ENCODE measurements around the gene SPON2. TPM values are rescaled to one million over a fixed set of nuclear protein-coding genes. Genes with fewer than 3 reads are reported as not detected.

The SPON2 gene
- total RNA-seq, 1 experiment from 2014 or later: 1.1 TPM

DNA sequence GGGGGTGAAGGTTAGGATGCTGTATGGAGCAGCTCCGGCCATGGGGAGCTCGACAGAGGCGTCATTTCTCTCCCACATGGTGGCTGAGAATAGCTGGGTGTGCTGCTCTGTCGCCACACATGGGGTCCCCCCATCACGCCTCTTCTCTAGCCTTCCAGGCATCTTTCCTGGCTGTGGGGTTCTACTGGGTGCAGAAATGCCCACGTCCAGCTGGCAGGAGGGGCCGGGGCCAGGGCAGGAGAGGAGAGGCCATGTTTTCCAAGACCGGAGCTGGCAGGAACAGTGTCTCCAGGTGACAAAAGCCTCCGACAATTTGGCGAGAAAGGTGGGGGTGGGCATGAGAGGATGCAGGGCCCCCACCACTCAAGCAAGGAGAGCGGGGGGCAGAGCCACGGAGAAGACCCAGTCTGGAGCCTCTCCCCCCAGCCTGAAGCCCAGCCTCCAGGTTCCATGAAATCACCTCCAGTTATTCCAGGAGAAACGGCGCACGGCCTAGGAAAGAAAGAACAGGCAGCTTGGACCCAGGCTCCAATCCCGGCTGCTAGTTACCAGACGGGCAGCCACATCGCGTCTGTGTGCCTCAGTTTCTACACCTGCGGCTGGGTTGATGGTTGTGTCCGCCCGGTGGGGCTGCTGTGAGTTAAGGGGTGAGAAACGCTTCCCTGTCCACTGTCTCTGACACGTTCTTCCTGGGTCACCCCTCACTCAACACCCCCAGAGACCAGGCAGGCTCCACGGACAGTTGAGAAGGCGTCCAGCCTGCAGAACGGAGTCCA lies 27.4 kb upstream of the SPON2 start:
- in situ Hi-C loops (cut with HindIII; ENCODE audit: low pct_unique_long_range_greater_than_20kb, low sequenced_read_pairs): no loop called here
- no peak for DNase-seq (ENCODE audit: low read depth, low spot score)

DNA sequence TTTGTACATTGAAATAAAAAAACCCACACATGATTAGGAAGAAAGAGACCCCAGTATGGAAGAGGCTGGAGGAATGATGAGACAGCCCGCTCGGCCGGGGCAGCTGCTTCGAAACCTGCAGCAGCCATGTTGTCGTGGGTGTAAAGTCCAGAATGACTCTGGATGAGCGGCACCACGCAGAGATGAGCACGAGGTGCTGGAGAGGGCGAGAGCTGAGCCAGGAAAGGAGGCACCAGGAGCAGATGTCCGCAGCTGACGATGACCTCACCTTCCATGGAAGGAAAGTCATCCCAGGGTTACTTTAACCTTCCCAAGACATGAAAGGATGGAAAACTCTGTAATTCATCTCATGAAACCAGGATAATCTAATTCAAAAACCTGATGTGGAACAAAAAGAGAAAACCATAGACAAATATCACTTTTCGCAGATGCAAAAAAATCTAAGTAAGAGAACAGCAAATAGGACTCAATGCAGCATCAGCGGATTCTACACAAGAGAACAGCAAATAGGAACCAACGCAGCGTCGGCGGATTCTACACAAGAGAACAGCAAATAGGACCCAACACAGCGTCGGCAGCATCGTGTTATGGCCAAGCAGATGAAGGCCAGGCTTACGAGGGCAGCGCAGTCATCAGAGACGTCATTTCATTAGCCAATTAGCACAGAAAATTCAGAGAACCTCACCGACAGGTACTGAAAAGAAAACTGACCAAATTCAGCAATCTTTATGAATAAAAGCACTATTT lies 25.9 kb upstream of the SPON2 start:
- DNase-seq (ENCODE audit: low read depth, low spot score): no peak
- in situ Hi-C loops (cut with HindIII; ENCODE audit: low pct_unique_long_range_greater_than_20kb, low sequenced_read_pairs): no loop called here

GRCh38 chr4:1196421-1197183 lies 24.2 kb upstream of the SPON2 start:
- in situ Hi-C loops (cut with HindIII; ENCODE audit: low pct_unique_long_range_greater_than_20kb, low sequenced_read_pairs): no loop called here

GRCh38 chr4:1195891-1196401 lies 23.6 kb upstream of the SPON2 start:
- in situ Hi-C loops (cut with HindIII; ENCODE audit: low pct_unique_long_range_greater_than_20kb, low sequenced_read_pairs): no loop called here
- DNase-seq (ENCODE audit: low read depth, low spot score): no peak

More at GRCh38 chr4:1196421-1197183, 24.2 kb upstream of the SPON2 start:
- DNase-seq (ENCODE audit: low read depth, low spot score): no peak

DNA sequence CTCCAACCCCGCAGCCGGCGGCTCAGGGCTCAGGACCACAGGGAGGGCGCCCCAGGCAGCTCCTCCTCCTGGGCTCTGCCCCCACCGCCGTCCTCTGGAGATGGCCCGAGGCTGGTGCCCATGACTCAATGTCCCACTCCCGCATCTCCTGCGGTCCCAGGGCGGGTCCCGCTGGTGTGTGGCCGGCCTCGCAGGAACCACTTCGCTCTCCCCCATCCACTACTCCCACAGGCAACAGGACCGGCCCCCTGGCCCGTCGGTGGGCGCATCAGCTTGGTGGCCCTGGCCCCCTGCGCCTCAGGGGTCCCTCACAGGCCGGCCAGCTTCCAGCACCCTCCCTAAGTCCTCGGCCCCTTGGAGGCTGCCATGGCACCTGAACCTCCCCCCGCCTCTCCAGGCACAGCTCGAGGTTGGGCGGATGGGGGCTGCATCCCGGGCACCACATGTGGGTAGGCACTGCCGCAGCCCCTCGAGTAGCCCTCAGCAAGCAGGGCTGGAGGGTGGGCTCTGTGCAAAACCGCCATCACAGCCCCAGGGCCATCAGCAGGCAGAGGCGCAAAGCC lies 22.8 kb upstream of the SPON2 start:
- in situ Hi-C loops (cut with HindIII; ENCODE audit: low pct_unique_long_range_greater_than_20kb, low sequenced_read_pairs): no loop called here
- no peak for DNase-seq (ENCODE audit: low read depth, low spot score)

DNA sequence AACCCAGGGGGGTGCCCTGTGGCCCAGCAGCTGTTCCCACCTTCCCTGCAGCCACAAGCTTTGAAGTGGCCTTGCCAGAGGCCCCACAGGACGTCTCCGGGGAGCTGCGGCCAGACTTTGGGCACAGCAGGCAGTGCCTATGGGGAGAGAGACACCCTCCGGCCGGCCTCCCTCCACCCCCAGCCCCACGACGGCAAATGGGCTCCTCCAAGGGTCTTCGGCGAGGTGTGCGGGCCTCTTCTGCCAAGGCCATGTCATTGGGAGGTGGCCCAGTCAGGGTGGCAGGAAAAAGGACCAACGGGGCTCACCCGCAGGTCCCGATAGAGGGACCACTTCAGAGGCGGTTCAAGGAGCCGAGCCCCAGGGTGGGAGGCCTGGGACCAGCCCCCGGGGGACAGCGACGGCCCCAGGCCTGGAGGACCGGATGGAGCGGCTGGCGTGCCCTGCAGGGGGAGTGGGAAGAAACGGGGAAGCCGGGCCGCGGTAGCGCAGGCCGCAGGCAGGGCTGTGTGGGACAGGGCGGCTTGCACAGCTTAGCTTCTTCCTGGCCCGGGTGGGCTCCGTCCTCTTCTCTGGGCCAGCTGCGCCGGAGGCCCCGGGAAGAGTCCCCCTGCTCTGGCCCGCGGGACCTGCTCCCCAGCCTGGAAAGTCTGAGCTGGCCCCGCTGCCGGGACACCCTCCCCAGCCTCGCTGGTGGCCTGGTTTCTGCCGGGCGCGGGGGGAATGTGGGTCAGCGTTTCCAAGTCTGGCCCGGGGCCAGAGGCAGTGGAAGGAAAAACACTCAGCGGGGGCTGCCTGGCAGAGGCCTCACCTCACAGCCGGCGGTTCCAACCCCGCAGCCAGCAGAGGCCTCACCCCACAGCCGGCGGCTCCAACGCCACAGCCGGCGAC lies 21.9 kb upstream of the SPON2 start:
- in situ Hi-C loops (cut with HindIII; ENCODE audit: low pct_unique_long_range_greater_than_20kb, low sequenced_read_pairs): no loop called here

GRCh38 chr4:1193206-1194009 lies 21.0 kb upstream of the SPON2 start:
- no peak for DNase-seq (ENCODE audit: low read depth, low spot score)
- in situ Hi-C loops (cut with HindIII; ENCODE audit: low pct_unique_long_range_greater_than_20kb, low sequenced_read_pairs): no loop called here

More for the DNA sequence above, 21.9 kb upstream of the SPON2 start:
- DNase-seq (ENCODE audit: low read depth, low spot score): no peak

DNA sequence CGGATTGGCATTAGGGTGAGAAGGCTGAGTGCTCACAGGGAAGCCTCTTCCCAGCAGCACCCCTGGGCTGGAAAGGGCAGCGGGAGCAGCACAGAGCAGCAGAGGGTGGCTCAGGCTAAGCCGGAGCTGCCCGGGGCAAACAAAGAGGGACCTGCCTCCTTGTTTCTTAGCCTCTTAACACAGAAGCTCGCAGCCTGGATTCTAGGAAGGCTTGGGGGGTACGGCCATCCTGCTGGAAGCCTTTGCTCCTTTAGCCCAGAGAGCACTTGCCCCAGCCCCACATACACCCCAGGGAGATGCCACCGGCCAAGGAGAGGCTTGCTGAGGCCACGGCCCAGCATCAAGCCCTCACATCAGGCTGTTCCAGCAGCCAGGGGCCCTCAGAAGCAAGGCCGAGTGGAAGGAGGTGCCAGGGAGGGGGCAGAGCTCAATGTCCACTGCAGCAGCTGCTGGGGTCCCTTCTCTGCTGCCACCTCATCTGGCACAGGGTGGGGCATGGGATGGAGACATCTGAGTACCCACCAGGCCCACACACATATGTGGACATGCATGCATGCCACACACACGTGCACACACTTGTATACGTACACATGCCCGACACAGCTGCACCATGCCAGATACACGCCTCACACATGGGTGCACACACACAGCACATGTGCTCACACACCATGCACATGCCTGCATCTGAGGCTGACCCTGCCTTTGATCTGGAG lies 20.3 kb upstream of the SPON2 start:
- in situ Hi-C loops (cut with HindIII; ENCODE audit: low pct_unique_long_range_greater_than_20kb, low sequenced_read_pairs): no loop called here
- DNase-seq (ENCODE audit: low read depth, low spot score): no peak

GRCh38 chr4:1192091-1192492 lies 19.7 kb upstream of the SPON2 start:
- in situ Hi-C loops (cut with HindIII; ENCODE audit: low pct_unique_long_range_greater_than_20kb, low sequenced_read_pairs): no loop called here
- DNase-seq (ENCODE audit: low read depth, low spot score): peak; percentile 43

DNA sequence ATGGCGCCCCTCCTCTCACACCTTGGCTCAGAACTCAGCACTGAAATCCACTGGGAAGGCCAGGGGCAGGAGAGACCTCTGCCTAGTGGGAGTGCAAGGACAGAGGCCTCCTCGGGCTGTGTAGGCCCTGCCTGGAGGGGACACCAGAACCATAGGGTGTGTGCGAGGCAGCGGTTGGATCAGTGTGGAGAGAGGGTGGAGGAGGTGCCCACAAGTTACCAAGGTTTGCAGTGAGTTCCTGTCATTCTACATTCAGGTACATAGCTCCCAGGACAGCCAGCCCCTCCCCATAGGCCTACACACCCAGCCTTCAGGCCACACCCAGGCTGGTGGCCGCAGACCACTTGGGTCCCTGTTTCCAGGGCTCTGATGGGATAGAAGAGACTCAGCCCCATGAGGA lies 19.2 kb upstream of the SPON2 start:
- DNase-seq (ENCODE audit: low read depth, low spot score): no peak
- in situ Hi-C loops (cut with HindIII; ENCODE audit: low pct_unique_long_range_greater_than_20kb, low sequenced_read_pairs): no loop called here

DNA sequence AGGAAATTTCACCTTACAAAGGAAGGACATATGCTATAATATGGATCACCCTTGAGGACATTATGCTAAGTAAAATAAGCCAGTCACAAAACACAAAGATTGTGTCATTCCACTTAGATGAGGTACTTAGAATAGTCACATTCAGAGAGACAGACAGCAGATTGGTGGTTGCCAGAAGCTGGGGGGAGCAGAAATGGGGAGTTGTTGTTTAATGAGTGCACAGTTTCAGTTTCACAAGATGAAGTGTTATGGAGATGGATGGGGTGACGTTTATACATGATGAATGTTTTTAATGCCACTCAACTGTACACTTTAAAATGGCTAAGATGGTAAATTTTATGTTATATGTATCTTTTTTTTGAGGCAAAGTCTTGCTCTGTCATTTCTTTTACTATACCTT lies 14.8 kb upstream of the SPON2 start:
- in situ Hi-C loops (cut with HindIII; ENCODE audit: low pct_unique_long_range_greater_than_20kb, low sequenced_read_pairs): no loop called here
- no peak for DNase-seq (ENCODE audit: low read depth, low spot score)

GRCh38 chr4:1183985-1184773 lies 11.8 kb upstream of the SPON2 start:
- DNase-seq (ENCODE audit: low read depth, low spot score): no peak
- in situ Hi-C loops (cut with HindIII; ENCODE audit: low pct_unique_long_range_greater_than_20kb, low sequenced_read_pairs): no loop called here

DNA sequence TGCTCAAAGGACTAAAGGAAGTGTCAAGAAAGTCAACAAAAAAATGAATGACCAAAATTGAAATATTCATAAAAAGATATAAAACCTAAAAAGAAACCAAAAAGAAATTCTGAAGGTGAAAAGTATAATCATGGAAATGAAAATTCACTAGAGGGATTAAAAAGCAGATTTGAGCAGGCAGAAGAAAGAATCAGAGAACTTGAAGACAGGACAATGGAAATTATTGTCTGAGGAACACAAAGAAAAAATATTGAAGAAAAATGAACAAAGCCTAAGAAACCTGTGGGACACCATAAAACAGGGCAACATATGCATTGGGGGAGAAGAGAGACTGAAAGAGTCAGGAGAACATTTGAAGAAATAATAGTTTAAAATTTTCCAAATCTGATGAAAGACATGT lies 9.9 kb upstream of the SPON2 start:
- DNase-seq (ENCODE audit: low read depth, low spot score): no peak
- in situ Hi-C loops (cut with HindIII; ENCODE audit: low pct_unique_long_range_greater_than_20kb, low sequenced_read_pairs): no loop called here

GRCh38 chr4:1180663-1181062 lies 8.3 kb upstream of the SPON2 start:
- no peak for DNase-seq (ENCODE audit: low read depth, low spot score)

GRCh38 chr4:1179976-1180375 lies 7.6 kb upstream of the SPON2 start:
- in situ Hi-C loops (cut with HindIII; ENCODE audit: low pct_unique_long_range_greater_than_20kb, low sequenced_read_pairs): no loop called here
- no peak for DNase-seq (ENCODE audit: low read depth, low spot score)

More at GRCh38 chr4:1180663-1181062, 8.3 kb upstream of the SPON2 start:
- in situ Hi-C loops (cut with HindIII; ENCODE audit: low pct_unique_long_range_greater_than_20kb, low sequenced_read_pairs): no loop called here
